ENCODE data around the gene TMEM63A. TPM values are rescaled to one million over a fixed set of nuclear protein-coding genes. Genes with fewer than 3 reads are reported as not detected.

The TMEM63A gene
- total RNA-seq, 4 donors from 2014 or later, result 30.1 to 57.7 (median 41.6) TPM

- WGBS, 2 donors, result 96 to 97% methylated on average over 6 of the region's 6 CpGs
- no peak for TF ChIP-seq POLR2A (IDR thresholded peaks at IDR 0.05)
- TF ChIP-seq, protein P1, sequence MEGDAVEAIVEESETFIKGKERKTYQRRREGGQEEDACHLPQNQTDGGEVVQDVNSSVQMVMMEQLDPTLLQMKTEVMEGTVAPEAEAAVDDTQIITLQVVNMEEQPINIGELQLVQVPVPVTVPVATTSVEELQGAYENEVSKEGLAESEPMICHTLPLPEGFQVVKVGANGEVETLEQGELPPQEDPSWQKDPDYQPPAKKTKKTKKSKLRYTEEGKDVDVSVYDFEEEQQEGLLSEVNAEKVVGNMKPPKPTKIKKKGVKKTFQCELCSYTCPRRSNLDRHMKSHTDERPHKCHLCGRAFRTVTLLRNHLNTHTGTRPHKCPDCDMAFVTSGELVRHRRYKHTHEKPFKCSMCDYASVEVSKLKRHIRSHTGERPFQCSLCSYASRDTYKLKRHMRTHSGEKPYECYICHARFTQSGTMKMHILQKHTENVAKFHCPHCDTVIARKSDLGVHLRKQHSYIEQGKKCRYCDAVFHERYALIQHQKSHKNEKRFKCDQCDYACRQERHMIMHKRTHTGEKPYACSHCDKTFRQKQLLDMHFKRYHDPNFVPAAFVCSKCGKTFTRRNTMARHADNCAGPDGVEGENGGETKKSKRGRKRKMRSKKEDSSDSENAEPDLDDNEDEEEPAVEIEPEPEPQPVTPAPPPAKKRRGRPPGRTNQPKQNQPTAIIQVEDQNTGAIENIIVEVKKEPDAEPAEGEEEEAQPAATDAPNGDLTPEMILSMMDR (IDR thresholded peaks at IDR 0.05), result no peak
- intact Hi-C loops (cut with DNase I), result loop anchor here (10.0 kb wide), 1 partner anchor 71 kb away; the partner anchor contains the start of gene EPHX1
- no peak overlapping the region for H3K4me3 ChIP-seq (replicated peaks in 1 of 3)
- H3K4me1 ChIP-seq, result peaks cover 12 to 17% of the 10 kb centered on the region in 2 donors
- no peak for DNase-seq
- no peaks in the 10 kb centered on the region for H3K9me3 ChIP-seq
- H3K27me3 ChIP-seq, result no peaks in the 10 kb centered on the region
- no peaks in the 10 kb centered on the region for H3K36me3 ChIP-seq
- H3K27ac ChIP-seq, result no peak overlapping the region
These were observed 3.2 kb upstream of the TMEM63A start for GRCh38 chr1:225885336-225885735.

- intact Hi-C loops (cut with DNase I), result loop anchor here (10.0 kb wide), 1 partner anchor 69 kb away; the partner anchor contains the start of gene EPHX1
- 90 to 91% methylated on average over 11 of the region's 11 CpGs for WGBS, 2 donors
These were observed 1.6 kb upstream of the TMEM63A start for GRCh38 chr1:225883616-225884265.

DNA sequence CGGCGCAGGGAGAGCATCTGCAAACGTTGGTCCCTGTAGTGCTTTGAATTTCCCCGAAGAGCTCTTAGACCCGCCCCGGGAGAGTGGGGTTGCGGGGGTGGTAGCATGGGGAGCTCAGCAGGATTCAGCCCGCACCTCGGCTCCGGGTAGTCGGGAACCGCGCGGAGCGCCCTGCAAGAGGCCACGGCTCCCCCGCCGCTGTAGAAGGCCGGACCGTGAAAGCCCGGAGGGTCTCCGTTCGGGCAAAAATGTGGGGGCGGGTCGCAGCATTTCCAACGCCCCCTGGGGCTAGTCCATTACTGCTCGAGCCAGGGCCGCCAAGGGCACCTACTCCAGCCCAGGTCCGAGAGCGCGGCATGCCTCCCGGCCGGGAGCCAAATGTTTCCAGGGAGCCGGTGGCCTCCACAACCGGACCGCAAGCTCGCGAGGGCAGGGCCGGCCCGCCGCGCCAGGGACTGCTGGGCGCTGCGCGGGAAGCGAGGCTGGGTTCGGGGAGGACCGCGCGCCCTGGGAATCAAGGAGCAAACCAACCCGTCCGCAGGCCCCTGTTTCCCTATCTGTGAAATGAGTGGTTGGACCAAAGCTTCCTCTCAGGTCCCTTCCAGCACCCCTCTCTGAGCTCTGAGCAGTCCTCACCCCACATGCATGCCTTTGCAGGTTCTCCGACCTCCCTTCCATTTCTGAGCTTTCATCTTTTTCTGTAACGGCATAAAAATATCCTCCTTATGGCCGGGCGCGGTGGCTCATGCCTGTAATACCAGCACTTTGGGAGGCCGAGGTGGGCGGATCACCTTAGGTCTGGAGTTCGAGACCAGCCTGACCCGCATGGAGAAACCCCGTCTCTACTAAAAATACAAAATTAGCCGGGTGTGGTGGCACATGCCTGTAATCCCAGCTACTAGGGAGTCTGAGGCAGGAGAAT lies 775 bp upstream of the TMEM63A start:
- Histone ChIP-seq H3K9me3 (no peaks in the 10 kb centered on the region), H3K27ac (peak overlapping the region; percentile 75 to 92 (median 83)), H3K27me3 (no peaks in the 10 kb centered on the region), H3K4me1 (peaks cover 16 to 40% of the 10 kb centered on the region in 2 donors), H3K4me3 (replicated peaks in 1 of 3) (peak overlapping the region; percentile 66 to 96 (median 70)), H3K36me3 (no peaks in the 10 kb centered on the region)
- TF ChIP-seq POLR2A (IDR thresholded peaks at IDR 0.05), result no peak
- TF ChIP-seq, protein P1 (IDR thresholded peaks at IDR 0.05), result no peak
- 14 to 28% methylated on average over 13 to 35 of the region's 63 CpGs for WGBS, 2 donors
- DNase-seq, result peak; percentile 59 to 62
- intact Hi-C loops (cut with DNase I), result loop anchor here (10.0 kb wide), 1 partner anchor 68 kb away; the partner anchor contains the start of gene EPHX1

More at GRCh38 chr1:225883616-225884265, 1.6 kb upstream of the TMEM63A start:
- no peak overlapping the region for H3K4me3 ChIP-seq (replicated peaks in 1 of 3)
- H3K27ac ChIP-seq, result no peak overlapping the region
- H3K27me3 ChIP-seq, result no peaks in the 10 kb centered on the region
- DNase-seq, result no peak
- no peaks in the 10 kb centered on the region for H3K9me3 ChIP-seq
- peaks cover 16 to 33% of the 10 kb centered on the region in 2 donors for H3K4me1 ChIP-seq
- no peaks in the 10 kb centered on the region for H3K36me3 ChIP-seq
- TF ChIP-seq POLR2A (IDR thresholded peaks at IDR 0.05), result no peak
- TF ChIP-seq, protein P1 (IDR thresholded peaks at IDR 0.05), result no peak

DNA sequence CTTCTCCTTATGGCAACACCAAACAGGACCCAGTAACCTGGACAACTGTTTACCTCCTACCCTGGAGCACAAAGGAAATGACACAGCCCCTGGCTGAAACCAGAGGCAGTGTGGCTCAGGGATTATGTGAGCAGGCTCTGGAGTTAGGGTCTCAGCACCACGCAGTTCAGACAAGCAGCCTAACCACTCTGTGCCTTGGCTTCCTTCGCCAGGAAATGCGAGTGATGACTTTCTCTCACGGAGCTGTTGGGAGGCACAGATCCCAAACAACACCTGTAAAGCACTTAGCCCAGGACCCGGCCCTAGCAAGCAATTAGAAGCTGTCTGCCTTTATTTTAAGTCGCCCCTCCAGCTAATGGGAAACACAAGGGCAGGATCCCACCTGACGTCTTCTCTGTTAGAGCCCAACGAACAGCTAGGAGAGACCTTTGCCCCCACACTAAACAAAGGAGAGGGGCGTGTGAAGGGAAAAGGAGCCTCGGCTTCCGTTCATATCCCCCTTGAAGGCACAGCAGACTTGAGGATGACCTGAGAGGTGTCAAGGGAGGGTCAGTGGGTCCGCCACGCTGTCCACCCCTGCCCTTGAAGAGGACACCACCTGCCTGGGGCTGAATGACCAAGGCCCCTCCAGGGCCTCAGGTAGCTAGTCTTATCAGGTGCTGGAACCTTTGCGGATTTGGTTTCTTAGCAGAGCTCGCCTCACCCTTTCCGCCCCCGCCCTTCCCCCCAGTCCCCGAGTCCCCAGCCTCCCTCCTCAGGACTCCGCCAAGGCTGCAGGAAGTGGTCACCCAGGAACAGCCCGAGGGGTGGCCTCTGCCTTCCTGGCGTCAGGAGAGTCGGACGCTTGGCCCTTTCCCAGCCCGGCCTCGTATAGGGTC lies 860 bp downstream of the TMEM63A start:
- H3K27ac ChIP-seq, result peak overlapping the region; percentile 75 to 92 (median 83)
- no peaks in the 10 kb centered on the region for H3K27me3 ChIP-seq
- peak overlapping the region; percentile 66 to 96 (median 70) for H3K4me3 ChIP-seq (replicated peaks in 1 of 3)
- H3K36me3 ChIP-seq, result peaks cover 0 to 5% of the 10 kb centered on the region in 2 donors
- 30 to 34% methylated on average over 12 to 16 of the region's 25 CpGs for WGBS, 2 donors
- no peaks in the 10 kb centered on the region for H3K9me3 ChIP-seq
- DNase-seq, result peak; percentile 59 to 62
- no peak for TF ChIP-seq POLR2A (IDR thresholded peaks at IDR 0.05)
- TF ChIP-seq, protein P1 (IDR thresholded peaks at IDR 0.05), result no peak
- intact Hi-C loops (cut with DNase I), result loop anchor here (10.0 kb wide), 1 partner anchor 67 kb away; the partner anchor contains the start of gene EPHX1
- H3K4me1 ChIP-seq, result peaks cover 16 to 42% of the 10 kb centered on the region in 2 donors
